GF-D8 (cell line): Measurements from ENCODE around the gene SMIM41.

Source experiments
- DNase-seq: peaks from one replicate; lab custom pipeline; 2025; lab: John Stamatoyannopoulos, UW

SMIM41 gene

GRCh38 chr12:52147367-52147963 lies 68.0 kb downstream of the SMIM41 start:
- no peak for DNase-seq

- no peak for DNase-seq
Measured at GRCh38 chr12:52147964-52148463, 68.5 kb downstream of the SMIM41 start.

- DNase-seq = no peak
Measured at GRCh38 chr12:52148464-52149181, 69.1 kb downstream of the SMIM41 start.

GRCh38 chr12:52149182-52149641 lies 69.7 kb downstream of the SMIM41 start:
- no peak for DNase-seq

- no peak for DNase-seq
Measured at GRCh38 chr12:52149651-52150241, 70.2 kb downstream of the SMIM41 start.

GRCh38 chr12:52151153-52151836 lies 71.8 kb downstream of the SMIM41 start:
- no peak for DNase-seq

- no peak for DNase-seq
Measured at GRCh38 chr12:52151837-52152783, 72.6 kb downstream of the SMIM41 start.

- DNase-seq = no peak
Measured at GRCh38 chr12:52152905-52153317, 73.4 kb downstream of the SMIM41 start.

GRCh38 chr12:52155048-52155868 lies 75.8 kb downstream of the SMIM41 start:
- DNase-seq = no peak

GRCh38 chr12:52156311-52156710 lies 76.8 kb downstream of the SMIM41 start:
- DNase-seq = no peak

GRCh38 chr12:52156757-52157565 lies 77.5 kb downstream of the SMIM41 start:
- no peak for DNase-seq

GRCh38 chr12:52157566-52158150 lies 78.2 kb downstream of the SMIM41 start:
- no peak for DNase-seq
